H9 (cell line): ENCODE measurements around the gene PTGFR. TPM values are rescaled to one million over a fixed set of nuclear protein-coding genes. Genes with fewer than 3 reads are reported as not detected.

Experiments
- DNase-seq: peaks from one replicate; pipeline ENCODE4 v3.0.0-alpha.2; 2017
- H2AFZ ChIP-seq: one replicate; pipeline ENCODE4 v1.6.1; 2013; ENCODE audit warnings: mild to moderate bottlenecking, low read length, control low read depth, moderate library complexity
- H2AK5ac ChIP-seq: 2 replicates; pipeline ENCODE4 v1.6.1; 2013; ENCODE audit warnings: low read length, control low read depth, mixed read lengths; ENCODE audit not compliant: insufficient read length
- H2BK120ac ChIP-seq: one replicate; pipeline ENCODE4 v1.6.1; 2013; ENCODE audit warnings: low read depth, mild to moderate bottlenecking, low read length, control low read depth, inconsistent platforms; ENCODE audit not compliant: poor library complexity, severe bottlenecking
- H2BK12ac ChIP-seq: 2 replicates; pipeline ENCODE4 v1.6.1; 2013; ENCODE audit warnings: low read length, control low read depth, mixed read lengths, low read depth; ENCODE audit not compliant: insufficient read length
- H2BK15ac ChIP-seq: 2 replicates; pipeline ENCODE4 v1.6.1; 2013; ENCODE audit warnings: low read depth, low read length, control low read depth
- H2BK20ac ChIP-seq: one replicate; pipeline ENCODE4 v1.6.1; 2013; ENCODE audit warnings: low read depth, mild to moderate bottlenecking, low read length, control low read depth, inconsistent platforms; ENCODE audit not compliant: poor library complexity, severe bottlenecking
- H2BK5ac ChIP-seq: 2 replicates; pipeline ENCODE4 v1.6.1; 2013; ENCODE audit warnings: low read length, control low read depth, mixed read lengths; ENCODE audit not compliant: insufficient read length
- H3K14ac ChIP-seq: 2 replicates; pipeline ENCODE4 v1.6.1; 2013; ENCODE audit warnings: low read length, control low read depth; ENCODE audit not compliant: insufficient read depth
- H3K18ac ChIP-seq: 2 replicates; pipeline ENCODE4 v1.6.1; 2013; ENCODE audit warnings: low read depth, mild to moderate bottlenecking, mixed read lengths, low read length, control low read depth; ENCODE audit not compliant: insufficient read length
- H3K23ac ChIP-seq: 2 replicates; pipeline ENCODE4 v1.6.1; 2013; ENCODE audit warnings: low read length, control low read depth, mixed read lengths, low read depth; ENCODE audit not compliant: insufficient read length
- H3K23me2 ChIP-seq: 2 replicates; pipeline ENCODE4 v1.6.1; 2013; ENCODE audit warnings: low read depth, mild to moderate bottlenecking, mixed read lengths, low read length, control low read depth; ENCODE audit not compliant: insufficient read length, poor library complexity, severe bottlenecking
- H3K27ac ChIP-seq: 2 replicates; pipeline ENCODE4 v1.5.1; 2013; ENCODE audit warnings: low read length, control low read depth, mixed read lengths, low read depth; ENCODE audit not compliant: insufficient read length
- H3K27me3 ChIP-seq: 2 replicates; pipeline ENCODE4 v1.6.1; 2013; ENCODE audit warnings: low read length, control low read depth, inconsistent platforms; ENCODE audit not compliant: insufficient read depth
- H3K4ac ChIP-seq: 2 replicates; pipeline ENCODE4 v1.6.1; 2013; ENCODE audit warnings: low read depth, mild to moderate bottlenecking, control low read depth, inconsistent platforms, low read length, moderate library complexity
- H3K4me1 ChIP-seq: 2 replicates; pipeline ENCODE4 v1.6.1; 2013; ENCODE audit warnings: low read length, control low read depth, inconsistent platforms; ENCODE audit not compliant: insufficient read depth
- H3K4me2 ChIP-seq: 2 replicates; pipeline ENCODE4 v1.6.1; 2013; ENCODE audit warnings: low read length, control low read depth, mixed read lengths; ENCODE audit not compliant: insufficient read length, insufficient read depth
- H3K56ac ChIP-seq: 2 replicates; pipeline ENCODE4 v1.6.1; 2013; ENCODE audit warnings: low read depth, mild to moderate bottlenecking, mixed read lengths, low read length, control low read depth; ENCODE audit not compliant: insufficient read length
- H3K79me1 ChIP-seq: 2 replicates; pipeline ENCODE4 v1.6.1; 2013; ENCODE audit warnings: low read depth, mild to moderate bottlenecking, moderate library complexity, low read length, control low read depth, inconsistent platforms; ENCODE audit not compliant: insufficient read depth, poor library complexity, severe bottlenecking
- H3K79me2 ChIP-seq: 2 replicates; pipeline ENCODE4 v1.6.1; 2013; ENCODE audit warnings: low read length, control low read depth, inconsistent platforms; ENCODE audit not compliant: insufficient read depth
- H3K9ac ChIP-seq: 2 replicates; pipeline ENCODE4 v1.6.1; 2013; ENCODE audit warnings: low read length, control low read depth, mixed read lengths; ENCODE audit not compliant: insufficient read length; ENCODE audit errors: extremely low read depth
- H3K9me3 ChIP-seq: one replicate; pipeline ENCODE4 v1.6.1; 2013; ENCODE audit warnings: low read depth, low read length, inconsistent platforms; ENCODE audit not compliant: control insufficient read depth
- H3T11ph ChIP-seq: one replicate; pipeline ENCODE4 v1.6.1; 2013; ENCODE audit warnings: mild to moderate bottlenecking, low read length, control low read depth, inconsistent platforms
- H4K20me1 ChIP-seq: one replicate; pipeline ENCODE4 v1.6.1; 2013; ENCODE audit not compliant: control insufficient read depth, insufficient read length, insufficient read depth
- H4K5ac ChIP-seq: 2 replicates; pipeline ENCODE4 v1.6.1; 2013; ENCODE audit warnings: low read depth, mild to moderate bottlenecking, mixed read lengths, low read length, control low read depth; ENCODE audit not compliant: insufficient read length
- H4K8ac ChIP-seq: replicated peaks from 2 replicates; pipeline ENCODE4 v1.6.1; 2013; ENCODE audit warnings: low read length, control low read depth, mixed read lengths, low read depth; ENCODE audit not compliant: insufficient read length
- H4K91ac ChIP-seq: 2 replicates; pipeline ENCODE4 v1.6.1; 2013; ENCODE audit warnings: low read depth, mild to moderate bottlenecking, moderate library complexity, mixed read lengths, low read length, control low read depth; ENCODE audit not compliant: insufficient read length
- H3K27ac Mint-ChIP-seq, 3 experiments: 2 replicates in 2 of 3; 3 replicates in 1 of 3; pipeline ENCODE4 v1.8.0; 2020 to 2021; ENCODE audit warnings: mixed read lengths in 3 of 3, mild to moderate bottlenecking in 1 of 3, moderate library complexity in 1 of 3
- H3K27me3 Mint-ChIP-seq: 2 replicates; pipeline ENCODE4 v1.8.0; 2021; ENCODE audit warnings: low read depth, mild to moderate bottlenecking, moderate library complexity, mixed read lengths
- H3K36me3 Mint-ChIP-seq, 3 experiments: 2 replicates in 2 of 3; 3 replicates in 1 of 3; pipeline ENCODE4 v1.8.0; 2020 to 2021; ENCODE audit warnings: low read depth in 3 of 3, mixed read lengths in 3 of 3; ENCODE audit not compliant: insufficient read depth in 1 of 3
- H3K4me1 Mint-ChIP-seq, 2 experiments: 2 replicates each; pipeline ENCODE4 v1.8.0; 2020; ENCODE audit warnings: mixed read lengths in 2 of 2
- H3K4me3 Mint-ChIP-seq, 2 experiments: 2 replicates in 1 of 2; 3 replicates in 1 of 2; pipeline ENCODE4 v1.8.0; 2020 to 2021; ENCODE audit warnings: mild to moderate bottlenecking in 2 of 2, mixed read lengths in 2 of 2, moderate library complexity in 1 of 2
- H3K9me3 Mint-ChIP-seq, 2 experiments: 2 replicates in 1 of 2; 3 replicates in 1 of 2; pipeline ENCODE4 v1.8.0; 2020; ENCODE audit warnings: mild to moderate bottlenecking in 2 of 2, mixed read lengths in 2 of 2, moderate library complexity in 1 of 2
- WGBS: extraction: QIAGEN DNeasy Blood & Tissue Kit; methylation state at CpG from one replicate; pipeline ENCODE4 v1.1.7; 2013; ENCODE audit warnings: missing lambda C conversion rate, low lambda C conversion rate, mixed read lengths; ENCODE audit not compliant: insufficient read length; ENCODE audit errors: extremely low coverage; 5-methylcytosine and 5-hydroxymethylcytosine counted together
- total RNA-seq: library from RNA; stranded (reverse); gene quantifications from 2 replicates; pipeline ENCODE4 v1.2.1, GENCODE V29; 2021
- TF ChIP-seq, protein P1 (sequence below): fragments of 200-600 bp; sonication (generic); conservative IDR thresholded peaks from 3 replicates; pipeline ENCODE4 v1.8.0; 2021; ENCODE audit warnings: antibody characterized with exemption, mild to moderate bottlenecking

The PTGFR gene
- total RNA-seq, 1 experiment from 2014 or later: not detected

DNA sequence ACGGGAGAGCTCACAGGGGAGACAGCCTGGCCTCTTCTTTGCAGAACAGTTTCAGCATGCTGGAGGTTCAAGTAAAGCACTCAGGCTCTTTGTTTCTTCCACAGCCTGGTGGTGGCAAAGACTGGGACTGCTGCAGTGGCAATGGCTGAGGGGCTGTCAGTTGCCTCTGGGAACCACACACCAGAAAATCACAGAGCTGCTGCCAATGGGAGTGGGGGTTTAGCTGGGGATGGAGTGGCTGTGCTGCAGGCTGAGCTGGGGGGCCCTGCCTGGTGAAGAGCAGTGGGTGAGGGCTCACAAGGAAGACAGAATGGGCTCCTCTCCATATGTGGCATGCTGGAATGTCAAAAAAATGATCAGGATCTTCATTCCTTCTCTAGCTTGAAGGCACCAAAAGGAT, 25.6 kb upstream of the PTGFR start:
- Mint-ChIP-seq H3K4me1 (no peaks in the 10 kb centered on the region), H3K27me3 (no peaks in the 10 kb centered on the region; the same call in 1 of the 2 replicates), H3K4me3 (no peak overlapping the region), H3K36me3 (peaks cover 0 to 8% (median 0%) of the 10 kb centered on the region in 3 experiments; a peak in 3 of 7 replicates), H3K9me3 (peaks cover 15 to 18% of the 10 kb centered on the region in 2 experiments), H3K27ac (no peak overlapping the region)
- H3K4me2 ChIP-seq: no peak overlapping the region
- no peak overlapping the region for H2BK120ac ChIP-seq
- no peak overlapping the region for H3K23ac ChIP-seq
- no peak overlapping the region for H3K27ac ChIP-seq
- no peak overlapping the region for H4K5ac ChIP-seq
- H2AK5ac ChIP-seq: no peak overlapping the region
- H2BK5ac ChIP-seq: no peak overlapping the region
- no peak overlapping the region for H4K8ac ChIP-seq
- no peak overlapping the region for H3K9ac ChIP-seq
- no peak overlapping the region for H3K14ac ChIP-seq
- no peak overlapping the region for H2AFZ ChIP-seq
- H3K56ac ChIP-seq: no peak overlapping the region
- no CpG with 5 or more reads among the region's 1 CpG for WGBS
- no peaks in the 10 kb centered on the region for H3K23me2 ChIP-seq
- H3K4me1 ChIP-seq: no peaks in the 10 kb centered on the region
- H3K4ac ChIP-seq: no peak overlapping the region
- no peaks in the 10 kb centered on the region for H3K79me1 ChIP-seq
- no peak overlapping the region for H3K18ac ChIP-seq
- no peak overlapping the region for H3T11ph ChIP-seq
- H3K79me2 ChIP-seq: no peaks in the 10 kb centered on the region
- H3K9me3 ChIP-seq: no peaks in the 10 kb centered on the region
- no peak overlapping the region for H2BK12ac ChIP-seq
- H2BK20ac ChIP-seq: no peak overlapping the region
- no peak overlapping the region for H2BK15ac ChIP-seq
- H4K91ac ChIP-seq: no peak overlapping the region
- H3K27me3 ChIP-seq: no peaks in the 10 kb centered on the region
- no peak for DNase-seq
- no peaks in the 10 kb centered on the region for H4K20me1 ChIP-seq
- TF ChIP-seq, protein P1, sequence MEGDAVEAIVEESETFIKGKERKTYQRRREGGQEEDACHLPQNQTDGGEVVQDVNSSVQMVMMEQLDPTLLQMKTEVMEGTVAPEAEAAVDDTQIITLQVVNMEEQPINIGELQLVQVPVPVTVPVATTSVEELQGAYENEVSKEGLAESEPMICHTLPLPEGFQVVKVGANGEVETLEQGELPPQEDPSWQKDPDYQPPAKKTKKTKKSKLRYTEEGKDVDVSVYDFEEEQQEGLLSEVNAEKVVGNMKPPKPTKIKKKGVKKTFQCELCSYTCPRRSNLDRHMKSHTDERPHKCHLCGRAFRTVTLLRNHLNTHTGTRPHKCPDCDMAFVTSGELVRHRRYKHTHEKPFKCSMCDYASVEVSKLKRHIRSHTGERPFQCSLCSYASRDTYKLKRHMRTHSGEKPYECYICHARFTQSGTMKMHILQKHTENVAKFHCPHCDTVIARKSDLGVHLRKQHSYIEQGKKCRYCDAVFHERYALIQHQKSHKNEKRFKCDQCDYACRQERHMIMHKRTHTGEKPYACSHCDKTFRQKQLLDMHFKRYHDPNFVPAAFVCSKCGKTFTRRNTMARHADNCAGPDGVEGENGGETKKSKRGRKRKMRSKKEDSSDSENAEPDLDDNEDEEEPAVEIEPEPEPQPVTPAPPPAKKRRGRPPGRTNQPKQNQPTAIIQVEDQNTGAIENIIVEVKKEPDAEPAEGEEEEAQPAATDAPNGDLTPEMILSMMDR: no peak
